OCI-LY7 (cell line): ENCODE measurements around the gene CCL22. TPM values are rescaled to one million over a fixed set of nuclear protein-coding genes. Genes with fewer than 3 reads are reported as not detected.
"Not testable (repeated sequence)": the region's sequence is repeated elsewhere in the genome, so short reads cannot be mapped to it uniquely, and the experiment has no call there.

Experiments
- BruUV-seq: library from RNA; stranded (reverse); fragments of 400-500 nt; replicated peaks from 2 replicates; lab custom pipeline; 2021; lab: Mats Ljungman, UMichigan
- CTCF ChIA-PET: fragments of 300-600 bp; sonication (Branson Sonifier 250); formaldehyde crosslinking; loops from one replicate; lab custom pipeline; 2022; ENCODE audit warnings: antibody characterized with exemption; ENCODE audit not compliant: unreplicated experiment; lab: Charles Lee
- POLR2A ChIA-PET: fragments of 300-600 bp; sonication (Branson Sonifier 250); formaldehyde crosslinking; loops from one replicate; lab custom pipeline; 2022; ENCODE audit warnings: antibody characterized with exemption; lab: Charles Lee
- DNase-seq: peaks from one replicate; pipeline ENCODE4 v3.0.0-alpha.2; 2015; ENCODE audit warnings: low spot score
- H2AFZ ChIP-seq: fragments of 200-600 bp; sonication (generic), shearing (Covaris generic); 2 replicates; pipeline ENCODE4 v1.6.1; 2014; ENCODE audit warnings: mild to moderate bottlenecking, antibody characterized with exemption, low read length, moderate library complexity
- H3K27ac ChIP-seq: fragments of 200-600 bp; sonication (generic); 2 replicates; pipeline ENCODE4 v1.5.1; 2014; ENCODE audit warnings: mixed run types, low read depth, mild to moderate bottlenecking, moderate library complexity, low read length, inconsistent platforms; ENCODE audit not compliant: poor library complexity, severe bottlenecking
- H3K36me3 ChIP-seq: fragments of 200-600 bp; sonication (generic); 2 replicates; pipeline ENCODE4 v1.6.1; 2014; ENCODE audit warnings: mild to moderate bottlenecking, antibody characterized with exemption, low read length, moderate library complexity, mixed read lengths; ENCODE audit not compliant: insufficient read depth
- H3K4me1 ChIP-seq: fragments of 200-600 bp; sonication (generic); 2 replicates; pipeline ENCODE4 v1.5.1; 2014; ENCODE audit warnings: mild to moderate bottlenecking, low read length; ENCODE audit not compliant: insufficient read depth, poor library complexity, severe bottlenecking
- H3K4me2 ChIP-seq: fragments of 200-600 bp; sonication (generic); 2 replicates; pipeline ENCODE4 v1.6.1; 2014; ENCODE audit warnings: mild to moderate bottlenecking, low read length
- H3K4me3 ChIP-seq: fragments of 200-600 bp; sonication (generic); 2 replicates; pipeline ENCODE4 v1.5.1; 2014; ENCODE audit warnings: mild to moderate bottlenecking, low read depth, low read length; ENCODE audit not compliant: poor library complexity, severe bottlenecking
- H3K79me2 ChIP-seq: fragments of 200-600 bp; sonication (generic); 2 replicates; pipeline ENCODE4 v1.6.1; 2016; ENCODE audit warnings: low read depth, mild to moderate bottlenecking, low read length, moderate library complexity, mixed read lengths; ENCODE audit not compliant: insufficient read depth
- H3K9me2 ChIP-seq: fragments of 200-600 bp; sonication (generic); 2 replicates; pipeline ENCODE4 v1.6.1; 2016; ENCODE audit warnings: mild to moderate bottlenecking, low read length, mixed read lengths; ENCODE audit not compliant: insufficient read depth
- H3K9me3 ChIP-seq: fragments of 200-600 bp; sonication (generic); 2 replicates; pipeline ENCODE4 v1.6.1; 2014; ENCODE audit warnings: mild to moderate bottlenecking, mixed run types, low read length, mixed read lengths
- H4K20me1 ChIP-seq: fragments of 200-600 bp; sonication (generic); 2 replicates; pipeline ENCODE4 v1.6.1; 2014; ENCODE audit warnings: mild to moderate bottlenecking, antibody characterized with exemption, low read length, moderate library complexity, mixed read lengths; ENCODE audit not compliant: insufficient read depth
- CTCF ChIP-seq: fragments of 200-600 bp; sonication (generic); conservative IDR thresholded peaks from 2 replicates; pipeline ENCODE4 v1.5.1; 2014; ENCODE audit warnings: mild to moderate bottlenecking, antibody characterized with exemption, low read length, moderate library complexity, mixed read lengths
- EZH2phosphoT487 ChIP-seq: fragments of 200-600 bp; sonication (generic); IDR thresholded peaks from 2 replicates; pipeline ENCODE4 v1.6.1; 2018; ENCODE audit warnings: low read depth, borderline replicate concordance, mild to moderate bottlenecking, mixed run types, antibody characterized with exemption, low read length, moderate library complexity, mixed read lengths
- intact Hi-C: fragments of 100-400 bp; cut with micrococcal nuclease; formaldehyde crosslinking; loops from one replicate; pipeline ENCODE4 v1.10.0; 2022; ENCODE audit not compliant: unreplicated experiment
- total RNA-seq, 2 experiments: library from RNA; depleted of rRNA in 1 of 2; stranded (reverse); fragments of >200 nt in 1 of 2; shearing (Covaris generic) in 1 of 2; gene quantifications; 2 replicates each; pipeline ENCODE4 v1.2.3, GENCODE V29; 2014 to 2022

The CCL22 gene
- total RNA-seq, 2 experiments from 2014 or later, result not detected

- POLR2A ChIA-PET, result interaction anchor here (0.5 kb wide), 1 partner anchor 204 kb away, joined by 5 read pairs; no protein-coding TSS in a partner anchor
- no peak overlapping the region for H2AFZ ChIP-seq
Observed at GRCh38 chr16:57335366-57335765, 23.2 kb upstream of the CCL22 start.

GRCh38 chr16:57341062-57341440 lies 17.5 kb upstream of the CCL22 start:
- Histone ChIP-seq H3K4me2 (no peak overlapping the region), H4K20me1 (no peaks in the 10 kb centered on the region), H2AFZ (no peak overlapping the region), H3K9me2 (no peaks in the 10 kb centered on the region), H3K27ac (no peak overlapping the region), H3K4me1 (no peaks in the 10 kb centered on the region), H3K36me3 (no peaks in the 10 kb centered on the region), H3K4me3 (no peak overlapping the region), H3K9me3 (no peaks in the 10 kb centered on the region), H3K79me2 (no peaks in the 10 kb centered on the region)
- ChIA-PET POLR2A (interaction anchor here (0.5 kb wide), 1 partner anchor 539 kb away, joined by 3 read pairs; no protein-coding TSS in a partner anchor), CTCF (no interaction called here)
- DNase-seq, result no peak
- no TSS peak for BruUV-seq
- intact Hi-C loops, result no loop called here
- TF ChIP-seq EZH2phosphoT487 (no peak), CTCF (no peak)

More at GRCh38 chr16:57335366-57335765, 23.2 kb upstream of the CCL22 start:
- Histone ChIP-seq H3K9me3 (no peaks in the 10 kb centered on the region), H4K20me1 (no peaks in the 10 kb centered on the region), H3K36me3 (no peaks in the 10 kb centered on the region), H3K27ac (no peak overlapping the region), H3K9me2 (no peaks in the 10 kb centered on the region), H3K4me2 (no peak overlapping the region), H3K79me2 (no peaks in the 10 kb centered on the region), H3K4me1 (no peaks in the 10 kb centered on the region), H3K4me3 (no peak overlapping the region)
- CTCF ChIA-PET, result no interaction called here
- no peak for TF ChIP-seq EZH2phosphoT487
- no peak for TF ChIP-seq CTCF
- no peak for DNase-seq
- no TSS peak for BruUV-seq
- intact Hi-C loops, result no loop called here

GRCh38 chr16:57341441-57342303 lies 16.9 kb upstream of the CCL22 start:
- H3K9me2 ChIP-seq, result no peaks in the 10 kb centered on the region
- no peak overlapping the region for H2AFZ ChIP-seq
- intact Hi-C loops, result no loop called here
- no peak overlapping the region for H3K4me3 ChIP-seq
- ChIA-PET CTCF (no interaction called here), POLR2A (no interaction called here)
- no peaks in the 10 kb centered on the region for H3K9me3 ChIP-seq
- H3K36me3 ChIP-seq, result no peaks in the 10 kb centered on the region
- BruUV-seq, result no TSS peak
- H3K4me2 ChIP-seq, result no peak overlapping the region
- no peak for DNase-seq
- no peaks in the 10 kb centered on the region for H4K20me1 ChIP-seq
- H3K79me2 ChIP-seq, result no peaks in the 10 kb centered on the region
- no peak overlapping the region for H3K27ac ChIP-seq
- TF ChIP-seq EZH2phosphoT487 (no peak), CTCF (no peak)
- no peaks in the 10 kb centered on the region for H3K4me1 ChIP-seq

GRCh38 chr16:57342606-57343005 lies 16.0 kb upstream of the CCL22 start:
- H3K9me3 ChIP-seq, result not testable (repeated sequence)

More at GRCh38 chr16:57342606-57343005, 16.0 kb upstream of the CCL22 start:
- CTCF ChIA-PET, intact Hi-C loops, H3K79me2 ChIP-seq, BruUV-seq, H3K4me2 ChIP-seq, H2AFZ ChIP-seq, DNase-seq, H3K27ac ChIP-seq, H3K4me3 ChIP-seq, H3K9me2 ChIP-seq, H4K20me1 ChIP-seq, H3K4me1 ChIP-seq, H3K36me3 ChIP-seq: not testable (repeated sequence)
- POLR2A ChIA-PET, result interaction anchor here (0.6 to 0.8 kb wide), 2 partner anchors 9 to 11 kb away, joined by 4 to 6 read pairs; no protein-coding TSS in a partner anchor
